Daoy (cell line): ENCODE measurements around the gene NRG3. TPM values are rescaled to one million over a fixed set of nuclear protein-coding genes. Genes with fewer than 3 reads are reported as not detected.

Experiments used
- DNase-seq: peaks from one replicate; pipeline ENCODE4 v3.0.0-alpha.2; 2015; ENCODE audit warnings: low read depth
- total RNA-seq: library from RNA; depleted of rRNA; stranded (reverse); fragments of >200 nt; shearing (Covaris generic); gene quantifications from 2 replicates; pipeline ENCODE4 v1.2.3, GENCODE V29; 2014

Gene NRG3
- total RNA-seq, 1 experiment from 2014 or later: not detected

DNA sequence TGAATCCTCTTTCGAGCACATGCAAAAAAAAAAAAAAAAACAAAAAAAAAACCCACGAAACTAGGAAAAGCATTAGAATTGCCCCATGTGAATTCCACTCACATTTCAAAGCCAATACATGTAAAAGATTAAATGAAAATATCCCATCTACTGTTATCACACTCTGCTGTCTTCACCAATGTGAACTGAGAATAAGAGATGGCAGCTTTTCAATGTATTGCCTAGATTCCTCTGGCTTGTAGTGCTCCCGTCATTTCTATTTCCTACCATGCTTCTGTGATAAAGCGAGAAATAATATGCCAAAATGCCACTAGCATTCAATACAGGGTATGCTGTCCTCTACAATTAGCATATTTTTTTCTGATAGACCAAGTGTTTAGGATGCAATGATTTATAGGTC is 517.0 kb downstream of the NRG3 start:
- no peak for DNase-seq

DNA sequence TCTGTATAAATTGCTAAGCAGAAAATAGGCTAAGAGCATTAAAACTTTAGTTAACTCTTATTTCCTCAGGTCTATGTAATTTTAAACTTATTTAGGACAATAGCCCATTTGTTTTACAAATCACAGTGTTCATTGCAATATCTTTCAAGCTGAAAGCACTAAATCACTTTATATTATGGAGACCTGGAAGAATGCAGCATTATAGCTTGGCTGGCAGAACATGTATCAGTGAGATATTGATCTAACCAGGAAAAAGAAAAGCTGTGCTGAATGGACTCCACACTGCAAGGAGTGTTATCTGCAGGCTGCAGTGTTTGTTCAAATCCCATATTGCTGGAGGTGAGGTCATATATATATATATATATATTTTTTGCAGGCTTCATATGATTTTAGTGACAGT is 517.5 kb downstream of the NRG3 start:
- no peak for DNase-seq

DNA sequence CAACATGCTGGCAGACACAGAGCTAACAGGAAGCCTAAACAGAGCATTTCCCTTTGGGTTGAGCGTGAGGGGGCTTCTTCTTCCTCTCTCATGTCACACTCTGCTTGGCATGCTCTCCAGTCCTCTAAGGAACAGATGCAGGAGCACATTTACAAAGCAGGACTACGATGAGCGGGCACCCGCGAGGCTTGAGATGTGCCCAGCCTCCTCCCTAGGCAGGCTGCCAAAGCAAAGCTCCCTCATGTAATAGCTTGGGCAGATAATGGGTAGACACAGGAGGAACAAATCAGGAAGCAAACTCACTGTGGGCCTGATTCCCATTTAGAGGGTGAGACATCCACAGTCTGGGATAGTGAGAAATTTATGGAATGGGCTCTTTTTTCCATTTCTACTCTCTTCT is 519.1 kb downstream of the NRG3 start:
- DNase-seq: no peak

DNA sequence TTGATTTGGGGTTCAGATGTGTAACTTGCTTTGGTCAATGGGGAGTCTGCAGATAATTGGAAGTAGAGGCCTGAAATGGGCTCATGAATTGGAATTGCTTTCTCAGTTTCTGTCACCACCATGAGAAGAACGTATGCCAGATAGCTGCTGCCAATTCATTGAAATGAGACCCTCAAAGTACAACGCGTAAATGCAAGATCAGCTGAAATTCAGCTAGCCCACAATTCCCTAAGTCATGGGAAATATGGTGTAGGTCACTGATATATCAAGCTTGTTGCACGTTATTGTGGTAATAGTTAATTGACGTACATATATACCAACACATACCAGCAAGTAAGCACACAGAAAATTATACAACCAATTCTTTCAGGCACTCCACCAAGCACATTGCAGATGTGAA is 520.0 kb downstream of the NRG3 start:
- DNase-seq: no peak

DNA sequence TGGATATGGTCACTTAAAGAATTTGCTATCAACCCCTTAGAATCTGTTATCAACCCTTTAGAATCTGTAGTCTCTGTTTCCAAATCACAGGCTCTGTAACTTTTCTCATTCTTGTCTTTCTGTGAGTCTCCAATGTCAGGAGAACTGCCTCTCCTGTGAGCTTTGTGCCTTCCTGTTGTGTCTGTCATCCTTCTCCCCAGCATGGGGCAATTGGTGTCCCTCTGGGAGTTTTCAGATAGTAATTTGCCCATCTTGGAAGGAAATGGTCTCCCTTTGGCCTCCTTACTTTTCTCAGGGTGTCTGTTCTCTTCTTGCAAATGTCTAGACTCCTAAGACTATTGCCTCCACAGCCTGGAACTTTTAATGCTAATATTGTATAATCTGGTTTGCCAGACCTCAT is 521.9 kb downstream of the NRG3 start:
- DNase-seq: no peak

DNA sequence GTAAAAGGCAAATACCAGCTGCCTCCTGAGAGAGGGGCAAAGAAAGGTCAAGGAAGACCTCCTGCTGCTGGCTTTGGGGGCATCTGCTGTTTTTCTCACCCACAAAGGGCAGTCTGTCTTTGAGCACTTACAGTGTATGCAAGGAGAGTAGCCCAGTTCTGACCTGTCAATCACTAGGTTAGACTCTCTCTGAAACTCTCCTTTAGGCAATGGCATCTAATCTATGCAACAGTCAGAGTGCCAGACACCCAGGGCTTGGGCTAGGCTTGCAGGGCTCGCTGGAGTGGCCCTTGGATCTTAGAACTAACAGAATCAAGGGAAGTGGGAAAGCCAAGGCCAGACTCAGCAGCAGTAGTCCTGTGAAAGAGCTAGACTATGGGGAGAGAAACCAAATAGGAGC is 522.9 kb downstream of the NRG3 start:
- DNase-seq: no peak

DNA sequence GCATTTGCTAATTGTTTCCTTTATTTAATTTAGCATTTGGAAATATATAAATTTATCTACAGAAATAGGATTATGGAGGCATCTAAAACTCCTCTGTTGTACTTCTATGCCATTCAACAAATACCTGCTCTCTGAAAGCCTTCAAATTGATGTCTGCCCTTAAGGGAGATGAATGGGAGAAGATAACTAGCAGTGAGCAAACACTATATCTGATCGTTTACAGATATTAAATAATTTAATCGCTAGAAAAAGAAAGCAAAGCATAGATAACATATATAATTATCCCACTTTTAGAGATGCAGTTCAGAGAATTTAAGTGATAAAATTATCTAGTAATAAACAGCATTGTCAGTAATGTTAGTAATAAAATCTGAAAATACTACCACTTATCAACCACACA is 524.9 kb downstream of the NRG3 start:
- no peak for DNase-seq

DNA sequence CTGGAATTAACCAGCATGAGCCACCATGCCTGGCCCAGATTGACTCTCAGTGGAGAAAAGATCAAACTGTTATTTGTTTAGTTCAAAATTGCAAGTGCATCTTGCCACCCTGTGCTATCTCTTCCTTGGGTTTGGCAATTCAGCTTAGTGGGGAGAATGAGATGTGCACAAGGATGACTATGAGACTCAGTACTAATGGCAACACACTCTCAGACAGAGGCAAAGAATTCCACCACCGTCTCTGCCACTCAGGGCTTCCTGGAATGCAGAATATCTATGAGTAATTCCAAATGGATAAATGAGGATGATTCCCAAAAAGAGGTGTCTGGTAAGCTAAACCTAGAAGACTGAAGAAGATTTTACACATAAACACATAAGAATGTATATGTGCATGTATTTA is 525.8 kb downstream of the NRG3 start:
- DNase-seq: no peak

DNA sequence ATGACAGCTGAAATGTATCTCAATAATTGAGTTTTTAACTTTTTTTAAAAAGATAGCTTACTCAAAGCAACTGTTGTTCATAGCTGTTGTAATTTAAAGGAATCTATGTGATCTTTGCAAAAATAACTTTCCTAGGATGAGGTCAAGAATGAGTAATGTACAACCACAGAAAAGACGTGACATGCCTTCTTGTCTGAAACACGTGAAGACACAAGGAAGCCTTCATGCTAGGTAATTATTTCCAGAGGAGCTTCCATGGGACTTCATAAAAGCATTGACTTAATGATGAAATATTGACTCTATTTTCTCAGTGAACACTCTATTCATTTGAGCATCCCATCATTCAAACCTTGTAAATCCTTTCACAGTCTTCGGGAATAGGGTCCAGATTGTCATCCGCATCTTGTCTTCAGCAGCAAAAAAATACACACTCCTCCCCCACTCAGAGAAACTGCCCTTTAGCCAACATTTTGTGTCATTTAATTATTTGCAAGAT is 528.0 kb downstream of the NRG3 start:
- no peak for DNase-seq

DNA sequence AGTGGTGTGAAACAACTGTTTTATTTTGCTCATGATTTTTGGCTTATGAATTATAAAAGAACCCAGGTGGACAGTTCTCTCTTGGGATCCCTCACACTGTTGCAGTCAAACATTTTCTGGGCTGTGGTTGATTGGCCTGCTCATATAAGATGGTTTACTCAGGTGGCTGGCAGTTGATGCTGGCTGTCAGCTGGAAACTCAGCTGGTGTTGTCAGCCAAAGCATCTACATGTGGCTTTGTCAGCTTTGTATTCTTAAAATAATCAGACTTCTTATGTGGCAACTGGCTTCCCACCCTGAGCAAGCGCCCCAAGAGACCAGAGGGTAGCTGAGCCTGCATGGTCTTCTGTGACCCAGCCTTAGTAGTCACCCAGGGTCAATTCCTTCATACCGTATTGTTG is 534.7 kb downstream of the NRG3 start:
- DNase-seq: no peak

DNA sequence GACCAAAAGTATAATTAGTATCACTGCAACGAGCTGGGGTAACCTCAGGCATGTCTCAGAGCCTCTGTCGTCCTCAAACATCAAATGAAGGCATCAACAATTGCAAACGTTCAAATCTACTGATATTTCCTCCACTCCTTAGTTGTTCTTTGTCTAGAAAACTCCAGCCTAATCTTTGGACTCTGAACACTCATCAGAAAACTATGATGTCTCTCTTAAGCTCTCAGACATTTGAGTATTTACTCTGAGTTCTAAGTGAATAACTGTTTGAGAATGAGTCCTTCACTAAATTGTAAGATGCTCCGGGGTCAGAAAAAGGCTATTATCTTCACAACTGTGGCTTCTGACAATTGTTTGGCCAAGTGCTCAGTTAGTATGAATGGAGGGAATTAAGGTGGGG is 536.4 kb downstream of the NRG3 start:
- DNase-seq: no peak

DNA sequence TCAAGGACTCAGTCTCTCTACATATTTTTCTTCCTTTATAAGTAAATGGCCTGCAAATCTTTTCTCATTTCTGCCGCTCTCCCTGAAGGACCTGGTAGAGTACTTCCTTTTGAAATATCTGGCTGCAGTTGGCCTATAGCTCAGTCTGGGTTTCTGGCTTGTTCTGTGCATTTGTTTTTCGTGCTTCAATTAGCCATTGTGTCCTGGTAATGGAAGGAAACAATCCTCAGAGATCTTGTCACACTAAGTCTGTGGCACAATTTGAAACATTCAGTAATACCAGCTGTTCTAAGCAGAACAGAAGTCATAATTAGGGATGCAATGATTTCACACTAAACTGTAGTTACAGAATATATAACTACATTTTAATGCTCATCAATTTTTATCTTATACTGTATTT is 545.0 kb downstream of the NRG3 start:
- DNase-seq: no peak

DNA sequence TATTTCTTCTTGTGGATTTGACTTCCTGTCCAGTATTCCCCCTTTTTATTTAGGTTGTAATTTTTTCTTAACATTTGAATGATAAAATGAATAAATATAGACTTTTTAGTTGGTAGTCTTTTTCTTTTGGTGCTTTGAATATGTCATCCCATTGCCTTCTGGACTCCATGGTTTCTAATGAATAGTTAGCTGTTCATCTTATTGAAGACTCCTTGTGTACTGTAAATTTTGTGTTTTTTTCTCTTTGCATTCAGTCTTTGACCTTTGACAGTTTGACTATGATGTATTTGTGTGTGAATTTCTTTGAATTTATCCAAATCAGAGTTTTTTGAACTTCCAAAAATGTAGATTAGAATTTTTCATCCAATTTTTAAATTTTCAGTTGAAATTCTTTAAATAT is 554.3 kb downstream of the NRG3 start:
- no peak for DNase-seq

DNA sequence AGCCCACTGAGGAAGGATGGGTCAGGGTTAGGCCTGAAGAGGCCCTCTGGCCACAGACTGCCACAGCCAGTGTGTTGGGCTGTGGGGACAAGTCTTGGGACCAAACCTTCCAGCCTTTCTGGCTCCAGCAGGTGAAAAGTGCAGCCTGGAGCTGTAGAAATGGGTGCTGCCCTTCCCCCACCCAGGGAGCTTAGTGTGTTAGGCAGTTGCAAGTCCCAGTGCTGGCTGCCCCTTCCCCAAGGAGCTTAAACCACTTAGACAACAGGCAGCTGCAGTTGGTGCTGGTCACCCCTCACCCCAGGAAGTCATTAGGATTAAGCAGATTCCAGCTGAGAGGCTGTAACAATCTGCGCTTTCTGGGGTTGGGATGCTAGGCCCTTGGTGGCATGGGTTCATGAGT is 563.3 kb downstream of the NRG3 start:
- DNase-seq: no peak

DNA sequence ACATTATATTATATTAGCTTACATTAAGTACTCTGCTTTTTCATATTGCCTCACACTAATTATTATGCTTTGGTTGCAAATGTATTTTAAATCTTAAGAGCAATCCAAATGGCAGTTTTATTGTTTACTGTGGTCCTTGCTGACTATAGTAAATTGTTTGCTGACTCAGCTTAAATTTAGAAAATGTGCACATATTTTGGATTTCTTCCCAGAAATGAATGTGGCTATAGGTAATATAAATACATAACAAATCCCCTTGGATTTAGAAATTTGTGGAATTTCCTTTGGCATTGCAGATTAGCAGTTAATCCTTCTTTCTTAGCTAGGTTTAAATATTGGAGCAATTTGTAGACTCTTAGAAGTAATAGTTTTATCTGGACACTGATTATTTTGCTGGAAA is 565.8 kb downstream of the NRG3 start:
- no peak for DNase-seq

DNA sequence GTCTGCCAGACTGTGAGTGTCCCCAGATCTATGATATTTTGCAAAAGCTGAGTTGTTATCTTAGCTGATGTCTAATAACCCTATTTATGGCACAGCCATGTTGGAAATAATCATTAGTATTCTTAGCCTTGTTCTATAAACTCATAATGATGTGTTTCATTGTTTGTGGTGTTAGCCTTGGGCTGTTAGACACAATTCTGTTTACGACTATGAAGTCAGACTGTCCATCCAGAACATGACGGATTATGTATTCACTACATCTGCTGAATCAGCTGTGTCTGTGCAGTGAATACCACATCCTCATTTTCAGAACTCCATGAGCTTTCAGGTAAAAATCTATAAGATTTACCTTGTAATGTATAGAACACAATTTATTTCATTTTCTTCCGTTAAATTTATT is 577.1 kb downstream of the NRG3 start:
- no peak for DNase-seq

DNA sequence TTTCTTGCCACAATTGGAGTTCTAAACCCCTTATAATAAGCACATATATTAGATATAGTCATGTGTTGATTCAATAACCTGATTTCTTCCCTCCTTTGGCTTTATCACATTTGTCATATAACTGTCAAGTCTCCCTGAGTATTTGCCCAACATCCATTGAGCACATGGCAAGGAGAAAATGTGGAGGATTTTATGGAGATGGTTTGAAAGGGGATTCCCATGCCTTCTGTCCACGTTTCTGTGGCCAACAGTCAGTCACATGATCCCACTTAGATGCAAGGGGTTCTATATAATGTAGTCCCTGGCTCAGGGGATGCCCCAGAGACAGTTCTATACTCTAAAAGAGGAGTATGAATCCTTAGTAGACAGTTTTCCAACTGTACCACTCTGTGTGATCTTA is 577.7 kb downstream of the NRG3 start:
- no peak for DNase-seq

DNA sequence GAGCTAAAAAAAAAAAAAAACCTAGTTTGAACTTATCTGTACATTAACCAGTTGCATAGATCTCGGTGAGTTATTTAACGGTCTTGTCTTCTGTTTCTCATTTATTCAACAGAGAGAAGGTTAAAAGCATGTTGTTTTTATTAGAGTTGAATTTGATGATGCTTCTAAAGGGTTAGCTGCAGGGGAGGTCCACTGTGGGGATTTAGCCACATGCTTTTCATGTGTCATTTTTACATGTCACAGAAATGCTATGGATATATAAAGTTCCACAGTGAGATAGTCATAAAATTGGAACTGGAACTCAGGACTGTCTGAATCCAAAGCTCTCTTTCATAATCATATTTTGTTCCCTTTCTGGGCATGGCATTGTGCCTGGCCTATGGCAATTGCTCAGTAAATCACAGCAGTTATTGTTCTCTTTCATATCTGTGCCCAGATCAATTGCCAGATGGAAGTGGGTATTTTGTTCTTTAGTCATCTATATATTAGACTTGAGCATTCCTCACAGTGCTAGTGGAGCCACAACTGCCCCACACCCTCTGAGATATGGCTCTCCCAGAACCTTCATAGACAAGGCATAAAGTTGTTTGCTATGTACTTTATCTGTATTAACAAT is 578.8 kb downstream of the NRG3 start:
- no peak for DNase-seq

DNA sequence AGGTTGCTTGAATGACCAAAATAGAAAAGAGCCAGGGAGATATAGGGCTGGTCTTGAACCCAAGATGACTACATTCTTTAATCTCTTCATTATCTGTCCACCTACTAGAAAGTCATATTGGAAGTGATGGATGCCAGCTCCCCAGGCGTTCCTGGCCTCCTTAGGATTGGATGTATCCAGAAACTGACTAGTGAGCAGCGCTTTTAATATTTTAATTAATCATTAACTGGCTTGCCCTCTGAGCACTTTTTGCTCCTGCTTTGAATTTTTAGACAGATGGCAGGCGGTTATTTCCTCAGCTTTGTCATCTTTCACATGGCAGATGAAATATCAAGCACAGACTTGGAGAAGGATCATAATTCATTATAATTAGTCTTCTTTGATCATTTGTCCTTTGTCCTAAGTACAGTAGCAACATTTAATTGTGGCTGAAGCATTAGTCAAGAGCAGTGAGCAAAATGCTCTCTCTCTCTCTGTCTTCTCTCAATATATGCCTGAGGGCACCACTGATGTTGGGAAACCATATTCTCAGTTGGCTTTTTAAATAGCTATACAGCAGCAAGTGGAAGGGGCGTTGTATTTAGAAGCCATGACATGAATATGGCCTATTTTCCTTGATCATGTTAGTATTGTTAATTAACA is 588.0 kb downstream of the NRG3 start:
- DNase-seq: no peak

DNA sequence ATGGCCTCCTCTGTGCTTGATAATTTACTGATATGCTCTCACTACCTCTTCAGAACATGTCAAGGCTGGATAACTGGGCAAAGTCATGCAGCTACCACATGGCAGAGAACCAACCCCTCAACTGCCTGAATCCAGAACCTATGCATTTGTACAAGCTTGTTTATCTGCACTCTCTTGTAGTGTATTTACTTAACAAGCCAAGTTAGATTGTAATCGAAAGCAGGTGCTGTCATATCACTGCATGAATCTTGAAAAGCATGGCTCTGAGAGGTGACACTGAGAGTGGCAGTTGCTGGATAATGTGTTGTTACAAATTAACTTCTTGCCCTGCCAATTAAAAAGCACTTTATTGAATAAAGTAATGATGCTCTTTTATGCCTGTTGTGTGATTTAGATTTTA is 588.6 kb downstream of the NRG3 start:
- no peak for DNase-seq

DNA sequence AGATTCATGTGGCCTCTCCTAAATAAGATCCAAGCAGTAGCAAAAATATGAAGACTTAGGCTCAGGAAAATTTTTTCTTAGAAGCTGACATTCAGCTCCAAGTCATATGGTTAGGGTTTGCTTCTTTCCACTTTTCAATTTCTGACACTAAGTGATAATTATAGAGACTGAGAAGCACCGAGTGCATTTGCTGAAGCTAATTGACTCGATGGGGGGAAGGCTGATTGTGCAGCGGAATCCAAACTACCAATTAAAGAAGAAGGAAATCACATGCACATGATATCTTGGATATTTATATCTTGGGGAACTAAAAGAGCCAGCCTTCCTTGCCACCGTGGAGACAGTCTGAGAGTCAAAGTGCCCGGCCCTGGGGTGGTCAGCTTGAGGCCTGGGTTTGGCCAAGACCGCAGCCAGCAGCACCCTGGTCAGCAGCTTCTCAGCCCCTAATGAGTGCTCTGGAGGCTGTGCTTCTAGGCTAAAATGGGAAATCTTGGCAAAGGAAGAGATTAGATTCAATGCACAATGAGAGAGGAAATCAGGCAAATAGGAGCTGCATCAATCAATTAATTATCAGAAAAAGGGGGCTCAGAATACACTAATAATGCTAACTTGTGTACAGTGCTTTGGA is 589.3 kb downstream of the NRG3 start:
- no peak for DNase-seq

DNA sequence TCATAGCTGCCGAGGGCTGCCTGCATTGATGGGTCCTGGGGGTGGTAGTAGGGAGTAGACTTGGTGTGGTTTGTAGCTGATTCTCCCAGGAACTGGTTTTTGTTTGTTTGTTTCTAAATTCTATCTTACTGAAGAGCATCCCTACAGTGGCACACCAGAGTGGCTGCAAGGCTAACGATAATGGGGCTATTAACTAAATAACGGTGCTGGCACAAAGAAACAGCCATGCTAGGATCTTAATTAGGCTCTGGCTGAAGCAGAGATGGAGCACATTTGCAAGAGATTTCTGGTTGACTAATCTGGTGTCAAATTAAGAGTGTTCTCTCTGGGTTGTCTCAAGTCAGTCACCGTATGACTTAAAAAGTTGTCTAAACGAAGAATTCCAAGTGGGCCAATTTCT is 590.0 kb downstream of the NRG3 start:
- DNase-seq: no peak

DNA sequence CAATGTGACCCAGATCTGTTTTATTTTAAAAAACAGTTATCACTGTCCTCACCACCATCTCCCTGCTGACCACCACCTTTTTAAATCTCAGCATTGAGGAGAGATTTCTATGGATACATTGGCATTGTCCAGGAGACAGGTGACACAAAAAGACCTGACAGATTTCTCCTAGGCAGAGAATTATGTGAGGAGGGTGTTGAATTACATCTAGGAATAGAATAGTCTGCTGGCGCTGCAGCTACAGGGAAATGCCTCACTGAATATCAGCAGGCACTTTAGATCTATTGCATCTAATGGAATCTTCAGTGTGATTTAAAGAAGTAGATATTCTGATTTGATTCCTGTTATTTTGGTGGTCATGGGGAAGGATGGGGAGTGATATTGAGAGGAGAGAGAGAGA is 593.5 kb downstream of the NRG3 start:
- no peak for DNase-seq
